Nephron (organoid): ENCODE data around the gene PLPP3.
A peak's percentile ranks its signal among the peaks of the same experiment; 100 is the strongest.

Experiments
- H3K27ac Mint-ChIP-seq, 3 experiments: 2 replicates each; pipeline ENCODE4 v1.8.0; 2020; ENCODE audit warnings: mixed read lengths in 3 of 3, mild to moderate bottlenecking in 2 of 3, moderate library complexity in 1 of 3
- H3K27me3 Mint-ChIP-seq: 2 replicates; pipeline ENCODE4 v1.8.0; 2021; ENCODE audit warnings: low read depth, mild to moderate bottlenecking, moderate library complexity, mixed read lengths
- H3K36me3 Mint-ChIP-seq: 2 replicates; pipeline ENCODE4 v1.8.0; 2020; ENCODE audit warnings: low read depth, mixed read lengths
- H3K4me1 Mint-ChIP-seq: 2 replicates; pipeline ENCODE4 v1.8.0; 2020; ENCODE audit warnings: mixed read lengths
- H3K4me3 Mint-ChIP-seq, 3 experiments: 2 replicates each; pipeline ENCODE4 v1.8.0; 2020; ENCODE audit warnings: mild to moderate bottlenecking in 3 of 3, mixed read lengths in 3 of 3, moderate library complexity in 2 of 3
- H3K9me3 Mint-ChIP-seq: 2 replicates; pipeline ENCODE4 v1.8.0; 2020; ENCODE audit warnings: mixed read lengths
- TF ChIP-seq, protein P1 (sequence below), 3 experiments: fragments of 200-600 bp; sonication (generic); IDR thresholded peaks; one replicate each; pipeline ENCODE4 v1.5.0; 2021; ENCODE audit warnings: antibody characterized with exemption in 3 of 3; ENCODE audit not compliant: unreplicated experiment in 3 of 3

PLPP3 gene

DNA sequence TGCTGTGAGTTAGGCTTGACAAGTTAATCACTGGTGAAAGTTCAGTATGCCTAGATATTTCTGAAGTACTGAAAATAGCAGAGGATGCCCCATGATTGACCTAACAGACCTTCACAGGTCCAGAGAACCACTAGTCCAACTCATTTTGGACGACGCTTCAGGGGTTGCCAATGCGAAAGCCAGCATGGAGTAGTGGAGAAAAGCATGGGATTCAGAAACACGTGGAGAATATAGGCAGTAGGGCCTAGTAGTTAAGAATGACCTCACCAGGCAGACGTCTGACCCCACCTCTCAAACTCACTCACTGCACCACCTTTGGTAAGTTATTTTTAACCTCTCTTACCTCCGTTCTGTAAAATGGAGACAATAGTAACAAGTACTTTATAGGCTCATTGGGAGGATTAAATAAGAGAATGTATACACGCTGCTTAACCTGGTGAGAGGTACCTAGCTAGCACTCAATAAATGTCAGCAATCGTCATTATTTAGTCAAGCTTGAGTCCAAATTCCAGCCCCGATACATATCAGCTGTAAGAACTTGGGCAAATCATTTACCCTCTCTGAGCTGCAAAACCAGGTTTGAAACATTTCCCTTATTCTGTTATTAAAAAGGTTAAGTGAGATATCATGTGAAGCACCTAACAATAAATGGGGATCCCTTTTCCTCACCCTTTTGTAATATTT lies 13.2 kb downstream of the PLPP3 start:
- TF ChIP-seq, protein P1, sequence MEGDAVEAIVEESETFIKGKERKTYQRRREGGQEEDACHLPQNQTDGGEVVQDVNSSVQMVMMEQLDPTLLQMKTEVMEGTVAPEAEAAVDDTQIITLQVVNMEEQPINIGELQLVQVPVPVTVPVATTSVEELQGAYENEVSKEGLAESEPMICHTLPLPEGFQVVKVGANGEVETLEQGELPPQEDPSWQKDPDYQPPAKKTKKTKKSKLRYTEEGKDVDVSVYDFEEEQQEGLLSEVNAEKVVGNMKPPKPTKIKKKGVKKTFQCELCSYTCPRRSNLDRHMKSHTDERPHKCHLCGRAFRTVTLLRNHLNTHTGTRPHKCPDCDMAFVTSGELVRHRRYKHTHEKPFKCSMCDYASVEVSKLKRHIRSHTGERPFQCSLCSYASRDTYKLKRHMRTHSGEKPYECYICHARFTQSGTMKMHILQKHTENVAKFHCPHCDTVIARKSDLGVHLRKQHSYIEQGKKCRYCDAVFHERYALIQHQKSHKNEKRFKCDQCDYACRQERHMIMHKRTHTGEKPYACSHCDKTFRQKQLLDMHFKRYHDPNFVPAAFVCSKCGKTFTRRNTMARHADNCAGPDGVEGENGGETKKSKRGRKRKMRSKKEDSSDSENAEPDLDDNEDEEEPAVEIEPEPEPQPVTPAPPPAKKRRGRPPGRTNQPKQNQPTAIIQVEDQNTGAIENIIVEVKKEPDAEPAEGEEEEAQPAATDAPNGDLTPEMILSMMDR (IDR thresholded peaks at IDR 0.05; ENCODE audit: unreplicated experiment in 3 of 3), result no peak
- Mint-ChIP-seq H3K27me3 (no peaks in the 10 kb centered on the region), H3K4me3 (no peak overlapping the region), H3K4me1 (peaks cover 67% of the 10 kb centered on the region), H3K36me3 (peaks cover 8% of the 10 kb centered on the region), H3K27ac (peak overlapping the region; percentile 17 to 82 (median 51)), H3K9me3 (no peaks in the 10 kb centered on the region)

DNA sequence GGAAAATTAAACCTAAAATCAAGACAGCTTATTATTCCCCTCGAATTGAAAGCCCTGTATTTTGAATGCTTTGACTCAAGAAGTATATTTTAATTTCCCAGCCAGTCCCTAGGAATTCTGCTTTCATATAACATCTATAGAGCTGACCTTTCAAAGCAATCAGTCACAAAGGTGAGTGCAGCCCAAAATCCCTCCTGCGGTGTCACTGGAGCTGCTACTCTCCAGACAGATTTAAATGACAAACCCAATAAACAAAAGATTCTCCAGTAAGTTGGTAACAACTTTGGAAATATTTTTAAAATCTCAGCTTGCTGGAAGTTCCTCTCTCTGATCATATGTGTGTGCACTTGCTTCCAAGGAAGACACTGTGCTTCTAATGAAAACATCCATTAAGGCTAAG lies 14.7 kb downstream of the PLPP3 start:
- H3K9me3 Mint-ChIP-seq, result no peaks in the 10 kb centered on the region
- TF ChIP-seq, protein P1 (IDR thresholded peaks at IDR 0.05; ENCODE audit: unreplicated experiment in 3 of 3), result no peak
- H3K27me3 Mint-ChIP-seq, result no peaks in the 10 kb centered on the region

DNA sequence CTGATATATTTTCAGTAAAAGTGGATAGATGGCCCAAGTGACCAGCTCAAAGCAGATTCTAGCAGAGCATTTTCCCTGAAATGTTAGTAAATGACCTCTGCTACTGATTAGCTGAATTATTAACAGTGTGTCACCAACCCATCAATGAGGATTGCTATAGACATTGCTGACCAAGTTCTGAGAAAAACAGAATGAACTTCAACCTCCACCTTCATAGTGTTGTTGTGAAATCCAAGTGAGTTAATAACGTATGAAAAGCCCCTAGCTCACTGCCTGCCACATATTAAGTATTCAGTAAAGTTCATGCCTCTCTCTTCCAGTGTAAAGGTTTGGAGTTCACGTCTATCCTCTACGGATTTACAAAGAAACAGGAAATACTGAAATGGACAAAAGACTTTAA lies 15.8 kb downstream of the PLPP3 start:
- Mint-ChIP-seq H3K4me1 (peaks cover 48% of the 10 kb centered on the region), H3K4me3 (no peak overlapping the region), H3K36me3 (peaks cover 9% of the 10 kb centered on the region), H3K27me3 (no peaks in the 10 kb centered on the region), H3K9me3 (no peaks in the 10 kb centered on the region), H3K27ac (peak overlapping the region; percentile 6 to 93 (median 61))
- TF ChIP-seq, protein P1 (IDR thresholded peaks at IDR 0.05; ENCODE audit: unreplicated experiment in 3 of 3), result no peak

More for the DNA sequence above, 14.7 kb downstream of the PLPP3 start:
- Mint-ChIP-seq H3K27ac (peak overlapping the region; percentile 37 to 87 (median 85)), H3K4me3 (no peak overlapping the region), H3K36me3 (peaks cover 8% of the 10 kb centered on the region), H3K4me1 (peaks cover 55% of the 10 kb centered on the region)

DNA sequence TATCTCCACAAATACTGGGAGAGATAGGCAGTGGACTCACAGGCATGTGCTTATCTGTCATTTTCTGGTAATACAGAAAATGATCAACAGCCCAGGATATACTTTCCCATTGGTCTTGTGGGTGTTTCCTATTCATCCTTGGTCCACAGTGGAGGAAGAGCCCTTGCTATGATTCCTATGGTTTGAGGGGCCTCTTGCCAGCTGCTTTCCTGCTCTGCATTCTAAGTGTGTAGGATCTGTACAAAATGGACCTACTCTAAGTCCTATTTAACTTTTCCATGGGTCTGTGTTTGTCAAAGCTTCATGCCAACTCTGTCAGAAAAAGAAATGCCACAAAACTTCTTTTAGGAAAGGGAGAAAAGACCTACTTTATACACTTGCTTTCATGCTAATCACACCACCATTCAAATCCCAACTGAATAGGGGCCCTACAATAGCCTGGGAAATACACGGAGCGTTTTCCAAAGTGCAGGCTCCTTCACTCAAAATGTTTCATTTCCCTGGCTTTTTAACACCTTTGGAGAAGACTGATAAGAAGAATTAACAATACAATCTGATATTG lies 16.4 kb downstream of the PLPP3 start:
- peak overlapping the region; percentile 6 to 93 (median 61) for H3K27ac Mint-ChIP-seq
- H3K4me1 Mint-ChIP-seq, result peaks cover 50% of the 10 kb centered on the region
- no peaks in the 10 kb centered on the region for H3K9me3 Mint-ChIP-seq
- peak overlapping the region in 1 of 3 experiments; percentile 16 for H3K4me3 Mint-ChIP-seq
- peaks cover 8% of the 10 kb centered on the region for H3K36me3 Mint-ChIP-seq
- no peaks in the 10 kb centered on the region for H3K27me3 Mint-ChIP-seq
- TF ChIP-seq, protein P1 (IDR thresholded peaks at IDR 0.05; ENCODE audit: unreplicated experiment in 3 of 3), result no peak

DNA sequence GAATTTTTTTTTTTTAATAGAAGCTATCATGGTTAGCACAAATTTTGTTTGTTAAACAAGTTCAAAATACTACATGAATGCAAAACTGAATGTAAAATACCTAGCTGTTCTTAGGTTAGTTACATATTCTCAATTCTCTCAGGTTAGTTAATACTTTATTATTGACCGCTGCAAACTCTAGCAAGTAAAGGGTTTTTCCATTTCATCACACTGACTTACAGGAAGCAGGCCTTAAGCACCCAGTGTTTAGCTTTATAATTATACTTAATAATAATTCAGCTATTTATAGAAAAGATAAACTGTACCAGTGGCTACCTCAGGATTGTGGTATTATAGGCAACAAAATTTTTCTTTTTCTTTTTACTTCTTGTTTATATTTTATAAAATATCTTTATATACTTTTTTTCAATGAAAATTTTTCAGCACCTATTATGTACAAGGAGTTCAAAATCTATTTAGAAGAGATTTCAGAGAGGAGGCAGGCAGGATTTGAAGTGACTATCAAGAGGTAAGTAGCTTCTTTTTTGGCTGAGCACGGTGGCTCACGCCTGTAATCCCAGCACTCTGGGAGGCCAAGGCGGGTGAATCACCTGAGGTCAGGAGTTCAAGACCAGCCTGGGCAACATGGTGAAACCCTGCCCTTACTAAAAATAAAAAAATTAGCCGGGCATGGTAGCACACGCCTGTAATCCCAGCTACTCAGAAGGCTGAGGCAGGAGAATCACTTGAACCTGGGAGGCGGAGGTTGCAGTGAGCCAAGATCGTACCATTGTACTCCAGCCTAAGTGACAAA lies 17.9 kb downstream of the PLPP3 start:
- Mint-ChIP-seq H3K27me3 (no peaks in the 10 kb centered on the region), H3K36me3 (peaks cover 4% of the 10 kb centered on the region), H3K4me3 (no peak overlapping the region), H3K9me3 (no peaks in the 10 kb centered on the region), H3K4me1 (peaks cover 45% of the 10 kb centered on the region), H3K27ac (peak overlapping the region in 1 of 3 experiments; percentile 93)
- TF ChIP-seq, protein P1 (IDR thresholded peaks at IDR 0.05; ENCODE audit: unreplicated experiment in 3 of 3), result no peak
